ENCODE results near the gene PKMYT1. TPM values are rescaled to one million over a fixed set of nuclear protein-coding genes. Genes with fewer than 3 reads are reported as not detected.

The PKMYT1 gene
- total RNA-seq, 2 experiments from 2014 or later, result 104 to 195 TPM

DNA sequence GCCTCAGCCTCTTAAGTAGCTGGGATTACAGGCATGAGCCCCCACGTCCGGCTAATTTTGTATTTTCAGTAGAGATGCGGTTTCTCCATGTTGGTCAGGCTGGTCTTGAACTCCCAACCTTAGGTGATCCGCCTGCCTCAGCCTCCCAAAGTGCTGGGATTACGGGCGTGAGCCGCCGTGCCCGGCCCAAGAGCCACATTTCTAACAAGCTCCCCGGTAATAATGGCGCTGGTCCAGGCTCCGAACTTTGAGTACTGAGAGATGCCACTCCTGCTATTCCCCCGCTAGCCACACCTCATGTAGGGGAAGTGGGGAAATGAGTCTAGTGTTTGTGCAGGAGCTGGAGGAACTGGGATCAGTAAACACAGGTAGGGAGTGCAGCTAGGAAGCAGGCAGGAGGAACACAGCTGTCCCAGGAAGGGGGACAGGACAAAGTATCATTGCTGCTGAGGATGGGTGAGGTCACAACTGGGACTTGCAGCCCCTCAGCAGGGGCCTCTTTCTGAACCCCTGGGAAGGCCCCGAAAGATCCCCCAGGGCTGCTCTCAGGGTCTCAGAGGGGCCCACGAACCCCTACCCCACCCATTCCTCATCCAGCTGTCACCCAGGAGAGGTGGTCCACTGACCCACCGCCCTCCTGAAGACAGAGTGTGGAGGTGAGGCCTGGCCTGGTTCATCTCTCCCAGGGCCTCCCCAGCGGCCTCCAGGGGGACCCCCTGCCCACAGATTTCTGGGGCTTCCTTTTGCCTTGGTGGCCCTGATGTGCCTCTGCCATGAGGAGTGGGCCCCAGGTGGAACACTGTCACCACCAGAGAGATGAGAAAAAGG, 19.8 kb downstream of the PKMYT1 start:
- CTCF ChIA-PET (ENCODE audit: unreplicated experiment), result interaction anchor here (0.5 to 0.6 kb wide), 2 partner anchors 208 to 257 kb away, joined by 3 to 8 read pairs; partner anchors contain the start of gene SRRM2

DNA sequence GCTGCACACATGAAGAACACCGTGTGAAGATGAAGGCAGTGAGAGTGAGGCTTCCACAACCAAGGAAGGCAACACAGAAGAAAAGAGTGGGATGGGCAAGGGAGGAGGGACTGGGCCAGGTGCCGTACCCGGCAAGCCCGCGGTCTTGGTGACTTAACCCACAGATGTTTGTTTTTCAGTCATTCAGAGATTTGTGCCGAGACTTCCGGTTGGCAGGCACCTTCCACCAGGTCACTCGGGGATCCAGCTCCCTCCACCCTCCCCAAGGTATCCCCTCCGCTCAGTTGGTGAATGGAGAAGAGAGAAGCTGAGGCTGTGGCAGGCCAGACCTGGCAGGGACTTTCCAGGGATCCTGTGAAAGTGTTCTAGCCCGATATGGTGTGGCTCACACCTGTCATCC, 21.0 kb downstream of the PKMYT1 start:
- no peaks in the 10 kb centered on the region for H3K9me3 ChIP-seq (ENCODE audit: low read length)
- H3K4me3 ChIP-seq (ENCODE audit: low read depth, low read length, poor library complexity, severe bottlenecking), result no peak overlapping the region
- no peaks in the 10 kb centered on the region for H3K36me3 ChIP-seq (ENCODE audit: insufficient read depth, low read length)
- H3K79me2 ChIP-seq (ENCODE audit: insufficient read depth, low read depth, low read length), result no peaks in the 10 kb centered on the region
- POLR2A ChIA-PET, result interaction anchor here (0.6 kb wide), 1 partner anchor 207 kb away, joined by 3 read pairs; the partner anchor contains the start of gene SRRM2
- TF ChIP-seq, protein P1, sequence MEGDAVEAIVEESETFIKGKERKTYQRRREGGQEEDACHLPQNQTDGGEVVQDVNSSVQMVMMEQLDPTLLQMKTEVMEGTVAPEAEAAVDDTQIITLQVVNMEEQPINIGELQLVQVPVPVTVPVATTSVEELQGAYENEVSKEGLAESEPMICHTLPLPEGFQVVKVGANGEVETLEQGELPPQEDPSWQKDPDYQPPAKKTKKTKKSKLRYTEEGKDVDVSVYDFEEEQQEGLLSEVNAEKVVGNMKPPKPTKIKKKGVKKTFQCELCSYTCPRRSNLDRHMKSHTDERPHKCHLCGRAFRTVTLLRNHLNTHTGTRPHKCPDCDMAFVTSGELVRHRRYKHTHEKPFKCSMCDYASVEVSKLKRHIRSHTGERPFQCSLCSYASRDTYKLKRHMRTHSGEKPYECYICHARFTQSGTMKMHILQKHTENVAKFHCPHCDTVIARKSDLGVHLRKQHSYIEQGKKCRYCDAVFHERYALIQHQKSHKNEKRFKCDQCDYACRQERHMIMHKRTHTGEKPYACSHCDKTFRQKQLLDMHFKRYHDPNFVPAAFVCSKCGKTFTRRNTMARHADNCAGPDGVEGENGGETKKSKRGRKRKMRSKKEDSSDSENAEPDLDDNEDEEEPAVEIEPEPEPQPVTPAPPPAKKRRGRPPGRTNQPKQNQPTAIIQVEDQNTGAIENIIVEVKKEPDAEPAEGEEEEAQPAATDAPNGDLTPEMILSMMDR (conservative IDR thresholded peaks at IDR 0.05; ENCODE audit: low read length), result no peak
- TF ChIP-seq EZH2phosphoT487 (IDR thresholded peaks at IDR 0.05; ENCODE audit: borderline replicate concordance, low read depth, low read length), result no peak
- H3K27ac ChIP-seq (ENCODE audit: low read depth, low read length, poor library complexity, severe bottlenecking), result no peak overlapping the region
- H4K20me1 ChIP-seq (ENCODE audit: insufficient read depth, low read length), result no peaks in the 10 kb centered on the region
- DNase-seq (ENCODE audit: low spot score), result no peak
- no peak overlapping the region for H2AFZ ChIP-seq (ENCODE audit: low read length)
- H3K4me1 ChIP-seq (ENCODE audit: insufficient read depth, low read length, poor library complexity, severe bottlenecking), result peaks cover 54% of the 10 kb centered on the region
- no peaks in the 10 kb centered on the region for H3K9me2 ChIP-seq (ENCODE audit: insufficient read depth, low read length)
- H3K4me2 ChIP-seq (ENCODE audit: low read length), result peak overlapping the region; percentile 34; the same call in 1 of the 2 replicates
- no TSS peak for BruUV-seq (replicated peaks)
- intact Hi-C loops (cut with micrococcal nuclease; ENCODE audit: unreplicated experiment), result no loop called here
- CTCF ChIA-PET (ENCODE audit: unreplicated experiment), result no interaction called here

More for the DNA sequence above, 19.8 kb downstream of the PKMYT1 start:
- Histone ChIP-seq H3K4me1 (ENCODE audit: insufficient read depth, low read length, poor library complexity, severe bottlenecking) (peaks cover 52% of the 10 kb centered on the region), H2AFZ (ENCODE audit: low read length) (no peak overlapping the region), H3K9me3 (ENCODE audit: low read length) (no peaks in the 10 kb centered on the region), H3K27ac (ENCODE audit: low read depth, low read length, poor library complexity, severe bottlenecking) (no peak overlapping the region), H3K4me2 (ENCODE audit: low read length) (no peak overlapping the region), H3K79me2 (ENCODE audit: insufficient read depth, low read depth, low read length) (no peaks in the 10 kb centered on the region), H3K9me2 (ENCODE audit: insufficient read depth, low read length) (no peaks in the 10 kb centered on the region), H3K36me3 (ENCODE audit: insufficient read depth, low read length) (no peaks in the 10 kb centered on the region), H4K20me1 (ENCODE audit: insufficient read depth, low read length) (no peaks in the 10 kb centered on the region), H3K4me3 (ENCODE audit: low read depth, low read length, poor library complexity, severe bottlenecking) (no peak overlapping the region)
- intact Hi-C loops (cut with micrococcal nuclease; ENCODE audit: unreplicated experiment), result loop anchor here (5.0 kb wide), 1 partner anchor 33 kb away; no protein-coding TSS in a partner anchor
- TF ChIP-seq, protein P1 (conservative IDR thresholded peaks at IDR 0.05; ENCODE audit: low read length), result no peak
- no peak for TF ChIP-seq EZH2phosphoT487 (IDR thresholded peaks at IDR 0.05; ENCODE audit: borderline replicate concordance, low read depth, low read length)
- BruUV-seq (replicated peaks), result no TSS peak
- POLR2A ChIA-PET, result no interaction called here
- no peak for DNase-seq (ENCODE audit: low spot score)

GRCh38 chr16:2956579-2956956, 23.7 kb downstream of the PKMYT1 start:
- H3K4me2 ChIP-seq (ENCODE audit: low read length), result no peak overlapping the region
- intact Hi-C loops (cut with micrococcal nuclease; ENCODE audit: unreplicated experiment), result no loop called here
- no peak for DNase-seq (ENCODE audit: low spot score)
- no peaks in the 10 kb centered on the region for H3K36me3 ChIP-seq (ENCODE audit: insufficient read depth, low read length)
- no peaks in the 10 kb centered on the region for H3K79me2 ChIP-seq (ENCODE audit: insufficient read depth, low read depth, low read length)
- no peaks in the 10 kb centered on the region for H3K9me3 ChIP-seq (ENCODE audit: low read length)
- H4K20me1 ChIP-seq (ENCODE audit: insufficient read depth, low read length), result no peaks in the 10 kb centered on the region
- H3K4me1 ChIP-seq (ENCODE audit: insufficient read depth, low read length, poor library complexity, severe bottlenecking), result peaks cover 59% of the 10 kb centered on the region
- TF ChIP-seq EZH2phosphoT487 (IDR thresholded peaks at IDR 0.05; ENCODE audit: borderline replicate concordance, low read depth, low read length), result no peak
- TF ChIP-seq, protein P1 (conservative IDR thresholded peaks at IDR 0.05; ENCODE audit: low read length), result no peak
- no peaks in the 10 kb centered on the region for H3K9me2 ChIP-seq (ENCODE audit: insufficient read depth, low read length)
- no TSS peak for BruUV-seq (replicated peaks)
- H3K27ac ChIP-seq (ENCODE audit: low read depth, low read length, poor library complexity, severe bottlenecking), result no peak overlapping the region
- POLR2A ChIA-PET, result interaction anchor here (0.7 kb wide), 1 partner anchor 726 kb away, joined by 3 read pairs; no protein-coding TSS in a partner anchor
- H3K4me3 ChIP-seq (ENCODE audit: low read depth, low read length, poor library complexity, severe bottlenecking), result no peak overlapping the region
- CTCF ChIA-PET (ENCODE audit: unreplicated experiment), result interaction anchor here (0.6 kb wide), 1 partner anchor 47 kb away, joined by 3 read pairs; no protein-coding TSS in a partner anchor
- no peak overlapping the region for H2AFZ ChIP-seq (ENCODE audit: low read length)
